ENCODE data around the gene LCE5A. TPM values are rescaled to one million over a fixed set of nuclear protein-coding genes. Genes with fewer than 3 reads are reported as not detected.

The LCE5A gene
- total RNA-seq = under 1 TPM in 1 of 2 donors, not detected in 1; 0.37 TPM
- polyA plus RNA-seq (ENCODE audit: insufficient read depth, low read depth, low replicate concordance) = 0.44 TPM
- long read RNA-seq, donor 1 = 0 reads
- long read RNA-seq, donor 2 = 0 reads

- Histone ChIP-seq H3K36me3 (ENCODE audit: low read depth, missing control alignments) (no peaks in the 10 kb centered on the region), H3K27me3 (no peaks in the 10 kb centered on the region), H3K27ac (no peak within 1 kb of the TSS), H3K4me3 (no peak within 1 kb of the TSS), H3K9me3 (no peaks in the 10 kb centered on the region), H3K4me1 (peaks cover 4% of the 10 kb centered on the region)
- TF ChIP-seq POLR2A (IDR thresholded peaks at IDR 0.05) = no peak
- TF ChIP-seq CTCF (IDR thresholded peaks at IDR 0.05) = no peak
- intact Hi-C loops (cut with DNase I; ENCODE audit: low total_unique reads) = no loop called here
- DNase-seq = no peak
- WGBS, 2 donors = 90 to 98% methylated on average over 3 of the region's 3 CpGs
These were observed at the start of gene LCE5A for GRCh38 chr1:152510503-152510902. Gene LCE5A, plus strand, starts transcription at chr1:152510803. Its CDS starts 732 bp downstream, at chr1:152511535.

- H3K27ac ChIP-seq = no peak overlapping the region
- intact Hi-C loops (cut with DNase I; ENCODE audit: low total_unique reads) = no loop called here
- no peaks in the 10 kb centered on the region for H3K36me3 ChIP-seq (ENCODE audit: low read depth, missing control alignments)
- H3K4me1 ChIP-seq = no peaks in the 10 kb centered on the region
- WGBS, 2 donors = 8 to 9% methylated on average over 6 of the region's 6 CpGs
- no peak overlapping the region for H3K4me3 ChIP-seq
- no peaks in the 10 kb centered on the region for H3K9me3 ChIP-seq
- TF ChIP-seq CTCF (IDR thresholded peaks at IDR 0.05) = peak; percentile 20 to 72 (median 60)
- no peak for TF ChIP-seq POLR2A (IDR thresholded peaks at IDR 0.05)
- H3K27me3 ChIP-seq = no peaks in the 10 kb centered on the region
- peak; percentile 85 for DNase-seq
These were observed 49.1 kb upstream of the LCE5A start for GRCh38 chr1:152461544-152461943.

- Histone ChIP-seq H3K27ac (no peak overlapping the region), H3K36me3 (ENCODE audit: low read depth, missing control alignments) (no peaks in the 10 kb centered on the region), H3K4me1 (no peaks in the 10 kb centered on the region), H3K9me3 (no peaks in the 10 kb centered on the region), H3K27me3 (no peaks in the 10 kb centered on the region), H3K4me3 (peak overlapping the region in 1 of 2 donors; percentile 5)
- DNase-seq = no peak
- 62 to 67% methylated on average over 26 of the region's 26 CpGs for WGBS, 2 donors
- intact Hi-C loops (cut with DNase I; ENCODE audit: low total_unique reads) = no loop called here
- TF ChIP-seq CTCF (IDR thresholded peaks at IDR 0.05) = no peak
- TF ChIP-seq POLR2A (IDR thresholded peaks at IDR 0.05) = no peak
These were observed 48.0 kb upstream of the LCE5A start for GRCh38 chr1:152462636-152463035.

GRCh38 chr1:152466217-152466616 is 44.4 kb upstream of the LCE5A start:
- Histone ChIP-seq H3K36me3 (ENCODE audit: low read depth, missing control alignments) (no peaks in the 10 kb centered on the region), H3K4me1 (no peaks in the 10 kb centered on the region), H3K27ac (no peak overlapping the region), H3K9me3 (no peaks in the 10 kb centered on the region), H3K4me3 (no peak overlapping the region), H3K27me3 (no peaks in the 10 kb centered on the region)
- DNase-seq = no peak
- TF ChIP-seq CTCF (IDR thresholded peaks at IDR 0.05) = no peak
- no peak for TF ChIP-seq POLR2A (IDR thresholded peaks at IDR 0.05)
- intact Hi-C loops (cut with DNase I; ENCODE audit: low total_unique reads) = no loop called here
- 85 to 89% methylated on average over 1 of the region's 1 CpG for WGBS, 2 donors

- Histone ChIP-seq H3K4me1 (no peaks in the 10 kb centered on the region), H3K27me3 (no peaks in the 10 kb centered on the region), H3K36me3 (ENCODE audit: low read depth, missing control alignments) (no peaks in the 10 kb centered on the region), H3K9me3 (no peaks in the 10 kb centered on the region), H3K27ac (no peak overlapping the region), H3K4me3 (no peak overlapping the region)
- no peak for DNase-seq
- WGBS, 2 donors = 81 to 83% methylated on average over 4 of the region's 4 CpGs
- TF ChIP-seq CTCF (IDR thresholded peaks at IDR 0.05) (no peak), POLR2A (IDR thresholded peaks at IDR 0.05) (no peak)
- intact Hi-C loops (cut with DNase I; ENCODE audit: low total_unique reads) = no loop called here
These were observed 36.6 kb upstream of the LCE5A start for GRCh38 chr1:152473887-152474537.

Data from testis (tissue), 5 donors.